ENCODE results near the gene ROCK2.
"Not testable (repeated sequence)": the region's sequence is repeated elsewhere in the genome, so short reads cannot be mapped to it uniquely, and the experiment has no call there.

The ROCK2 gene

DNA sequence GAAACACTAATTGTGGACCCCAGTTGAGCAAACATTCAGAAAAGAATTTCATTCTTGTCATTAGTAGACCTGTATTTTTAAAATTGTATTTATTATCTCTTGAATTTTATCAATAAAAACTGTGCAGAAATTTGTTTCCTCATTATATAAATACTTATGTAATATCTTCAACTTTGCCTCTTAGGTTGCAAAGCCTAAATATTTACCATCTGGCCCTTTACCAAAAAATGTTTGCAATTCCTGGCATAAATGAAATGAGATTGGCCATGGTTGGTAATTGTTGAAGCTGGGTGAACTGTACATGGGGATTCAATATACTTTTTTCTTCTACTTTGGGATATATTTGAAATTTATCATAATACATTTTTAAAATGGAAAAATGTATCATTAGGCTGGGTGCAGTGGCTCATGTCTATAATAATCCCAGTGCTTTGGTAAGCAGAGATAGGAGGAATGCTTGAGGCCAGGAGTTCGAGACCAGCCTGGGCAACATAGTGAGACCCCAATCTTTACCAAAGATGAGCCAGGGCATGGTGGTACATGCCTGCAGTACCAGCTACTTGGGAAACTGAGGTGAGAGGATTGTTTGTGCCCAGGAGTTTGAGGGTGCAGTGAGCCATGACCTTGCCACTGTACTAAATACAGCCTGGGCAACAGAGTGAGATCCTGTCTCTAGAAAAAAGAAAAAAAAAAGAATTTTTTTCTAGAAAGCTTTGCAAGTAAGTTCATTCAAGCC is 100.2 kb downstream of the ROCK2 start:
- no peak for TF ChIP-seq GATA1 (IDR thresholded peaks at IDR 0.05; ENCODE audit: low read depth, low read length)
- TF ChIP-seq POLR2A (IDR thresholded peaks at IDR 0.05; ENCODE audit: low read length), result no peak
- DNase-seq, result no peak

DNA sequence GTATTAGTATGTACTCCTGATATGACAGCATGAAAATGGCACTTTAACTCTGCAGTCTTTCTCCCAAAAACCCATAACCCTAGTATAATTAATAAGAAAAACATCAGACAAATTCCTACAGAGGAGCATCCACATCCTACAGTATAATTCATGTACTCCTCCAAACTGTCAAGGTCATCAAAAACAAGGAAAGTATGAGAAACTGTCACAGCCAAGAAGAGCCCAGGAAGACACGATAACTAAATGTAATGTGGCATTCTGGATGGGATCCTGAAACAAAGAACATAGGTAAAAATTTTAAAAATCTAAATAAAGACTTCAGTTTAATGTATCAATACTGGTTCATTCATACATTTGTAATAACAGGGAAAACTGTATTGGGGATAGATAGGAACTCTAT is 100.9 kb downstream of the ROCK2 start:
- DNase-seq, result no peak
- TF ChIP-seq GATA1 (IDR thresholded peaks at IDR 0.05; ENCODE audit: low read depth, low read length), result no peak

DNA sequence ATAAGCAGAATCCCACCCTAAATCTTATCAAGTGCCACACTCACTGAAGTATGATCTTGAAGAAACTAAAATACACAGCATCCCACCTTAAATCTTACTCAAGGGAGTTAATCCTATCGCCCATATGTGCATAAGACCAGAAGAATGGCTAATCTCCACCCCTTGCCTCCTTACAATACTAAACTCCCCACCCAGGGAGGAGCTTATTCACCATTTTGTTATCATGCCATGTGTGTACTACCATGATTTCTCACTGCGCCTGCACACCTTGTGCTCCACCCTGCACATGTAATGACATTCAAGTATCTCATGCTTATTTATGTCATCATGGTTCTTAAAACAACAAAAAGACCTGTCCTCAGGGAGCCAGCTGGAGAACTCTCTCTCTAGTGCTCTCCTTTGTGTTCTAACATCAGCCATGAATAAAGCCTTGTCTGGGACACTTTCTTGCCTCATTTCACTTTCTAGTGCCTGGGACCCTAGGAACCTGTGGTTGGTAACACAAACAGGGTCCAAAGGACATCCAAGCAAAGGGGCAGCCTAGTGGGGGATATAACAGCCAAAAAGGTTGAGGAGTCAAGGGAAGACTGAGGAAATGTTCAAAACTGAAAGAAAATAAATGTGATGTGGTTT is 101.8 kb downstream of the ROCK2 start:
- TF ChIP-seq GATA1 (IDR thresholded peaks at IDR 0.05; ENCODE audit: low read depth, low read length) (no peak), POLR2A (IDR thresholded peaks at IDR 0.05; ENCODE audit: low read length) (no peak)
- peak in 1 of 2 experiments; percentile 46 for DNase-seq

DNA sequence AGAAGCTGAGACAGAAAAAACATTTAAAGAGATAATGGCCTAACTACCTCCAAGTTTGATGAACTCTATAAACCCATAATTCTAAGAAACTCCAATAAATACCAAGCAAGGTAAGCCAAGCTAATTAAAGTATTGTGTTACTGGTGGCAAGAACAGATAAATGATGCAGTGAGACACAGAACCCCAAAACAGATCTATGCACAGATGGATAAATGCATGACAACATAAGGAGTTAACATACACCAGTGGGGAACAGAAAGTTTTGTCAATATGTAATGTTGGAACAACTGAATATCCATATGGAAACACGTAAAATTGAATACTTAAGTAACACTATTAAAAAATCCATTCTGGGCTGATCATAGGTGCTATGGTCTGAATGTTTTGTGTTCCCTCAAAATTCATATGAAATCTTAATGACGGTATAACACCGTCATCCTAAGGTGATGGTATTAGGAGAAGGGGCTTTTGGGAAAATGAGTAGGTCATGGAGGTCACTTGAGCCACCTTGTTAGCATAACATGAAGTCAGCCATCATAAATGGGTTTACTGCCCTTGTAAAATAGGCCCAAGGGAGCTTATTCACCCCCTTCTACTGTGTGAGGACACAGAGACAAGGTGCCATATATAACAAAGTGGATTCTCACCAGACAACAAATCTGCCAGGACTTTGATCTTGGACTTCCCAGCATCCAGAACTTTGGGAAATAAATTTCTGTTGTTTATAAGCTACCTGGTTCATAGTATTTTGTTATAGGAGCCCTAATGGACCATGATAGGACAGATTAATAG is 102.8 kb downstream of the ROCK2 start:
- TF ChIP-seq GATA1 (IDR thresholded peaks at IDR 0.05; ENCODE audit: low read depth, low read length), result no peak
- TF ChIP-seq POLR2A (IDR thresholded peaks at IDR 0.05; ENCODE audit: low read length), result no peak
- no peak for DNase-seq

DNA sequence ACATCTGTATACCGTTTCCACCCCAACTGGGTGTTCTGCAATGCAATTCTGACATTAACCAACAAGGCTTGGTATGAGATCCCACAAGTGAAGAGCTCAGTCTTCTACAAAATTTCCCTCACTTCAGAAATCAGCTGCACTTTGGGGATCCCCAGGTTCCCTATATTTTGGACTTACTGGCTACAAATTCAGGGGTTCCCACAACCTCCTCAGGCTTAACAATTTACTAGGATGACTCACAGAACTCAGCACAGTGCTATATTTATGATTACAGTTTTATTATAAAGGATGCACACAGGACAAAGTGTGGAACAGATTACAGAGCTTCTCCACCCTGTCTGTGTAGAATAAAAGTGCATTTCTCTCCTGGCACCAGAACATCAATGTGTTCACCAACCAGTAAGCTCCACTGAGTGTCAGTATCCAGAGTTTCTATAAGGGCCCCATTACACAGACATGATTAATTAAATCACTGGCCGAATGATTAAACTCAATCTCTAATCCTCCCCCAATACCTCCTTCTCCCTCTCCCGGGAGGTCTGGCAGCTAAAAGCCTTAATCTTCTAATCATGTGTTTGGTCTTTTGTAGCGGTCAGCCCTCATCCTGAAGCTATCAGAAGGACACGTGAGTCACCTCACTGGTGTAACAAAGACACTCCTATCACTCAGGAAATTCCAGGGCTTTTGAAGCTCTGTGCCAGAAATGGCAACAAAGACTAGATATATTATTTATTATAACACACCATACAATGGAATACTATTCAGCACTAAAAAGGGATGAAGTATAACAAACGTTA is 104.6 kb downstream of the ROCK2 start:
- TF ChIP-seq GATA1 (IDR thresholded peaks at IDR 0.05; ENCODE audit: low read depth, low read length) (no peak), POLR2A (IDR thresholded peaks at IDR 0.05; ENCODE audit: low read length) (no peak)

DNA sequence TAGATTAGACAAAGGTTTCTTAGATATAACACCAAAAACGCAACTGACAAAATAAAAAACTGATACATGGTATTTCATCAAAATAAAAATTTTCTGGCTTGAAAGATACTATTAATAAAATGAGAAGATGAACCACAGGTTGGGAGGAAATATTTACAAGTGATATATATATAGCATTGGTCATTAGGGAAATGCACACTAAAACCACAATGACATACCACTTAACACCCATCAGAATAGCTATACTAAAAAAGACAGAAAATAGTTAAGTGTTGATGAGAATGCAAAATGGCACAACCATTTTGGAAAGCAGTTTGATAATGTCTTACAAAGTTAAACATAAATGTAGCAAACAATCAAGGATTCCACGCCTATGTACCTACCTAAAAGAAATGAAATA is 105.3 kb downstream of the ROCK2 start:
- no peak for DNase-seq
- TF ChIP-seq GATA1 (IDR thresholded peaks at IDR 0.05; ENCODE audit: low read depth, low read length) (no peak), POLR2A (IDR thresholded peaks at IDR 0.05; ENCODE audit: low read length) (no peak)

More for the DNA sequence above, 104.6 kb downstream of the ROCK2 start:
- DNase-seq, result no peak

DNA sequence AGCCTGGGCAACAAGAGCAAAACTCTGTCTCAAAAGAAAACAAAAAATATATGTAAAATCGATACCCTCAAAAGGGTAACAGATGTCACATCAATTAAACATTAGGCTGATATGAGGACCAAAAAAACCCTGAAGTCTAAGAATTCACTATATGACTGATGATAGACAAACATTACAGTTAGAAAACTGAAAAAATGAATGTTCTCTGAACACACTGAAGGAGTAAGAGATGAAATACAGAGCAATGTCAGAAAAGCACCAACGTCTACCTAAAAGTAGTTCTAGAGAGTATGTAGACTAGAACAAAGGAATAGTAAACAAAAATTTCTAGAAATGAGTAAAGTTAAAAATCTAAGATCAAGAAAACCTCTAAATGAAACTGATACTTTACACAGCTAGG is 107.3 kb downstream of the ROCK2 start:
- DNase-seq, result no peak
- no peak for TF ChIP-seq POLR2A (IDR thresholded peaks at IDR 0.05; ENCODE audit: low read length)
- TF ChIP-seq GATA1 (IDR thresholded peaks at IDR 0.05; ENCODE audit: low read depth, low read length), result no peak

DNA sequence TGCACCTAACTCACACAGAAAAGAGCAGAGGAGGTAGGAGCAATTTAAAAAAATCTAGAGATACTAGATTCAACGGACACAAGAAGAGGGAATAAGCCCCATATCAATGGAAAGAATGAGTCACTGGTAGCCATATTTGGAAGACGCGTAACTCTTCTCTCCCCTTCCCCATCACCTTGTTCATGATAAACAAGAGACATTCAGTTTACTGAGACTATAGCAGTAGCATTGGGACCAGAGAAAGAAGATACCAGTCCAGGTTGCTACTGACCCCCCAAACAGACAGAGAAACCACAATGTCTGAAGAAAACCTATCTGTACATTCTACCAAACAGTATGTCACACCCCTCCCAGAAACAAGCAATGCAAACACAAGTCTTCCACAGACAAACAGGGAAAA is 108.1 kb downstream of the ROCK2 start:
- DNase-seq, result peak; percentile 67
- no peak for TF ChIP-seq POLR2A (IDR thresholded peaks at IDR 0.05; ENCODE audit: low read length)
- no peak for TF ChIP-seq GATA1 (IDR thresholded peaks at IDR 0.05; ENCODE audit: low read depth, low read length)

DNA sequence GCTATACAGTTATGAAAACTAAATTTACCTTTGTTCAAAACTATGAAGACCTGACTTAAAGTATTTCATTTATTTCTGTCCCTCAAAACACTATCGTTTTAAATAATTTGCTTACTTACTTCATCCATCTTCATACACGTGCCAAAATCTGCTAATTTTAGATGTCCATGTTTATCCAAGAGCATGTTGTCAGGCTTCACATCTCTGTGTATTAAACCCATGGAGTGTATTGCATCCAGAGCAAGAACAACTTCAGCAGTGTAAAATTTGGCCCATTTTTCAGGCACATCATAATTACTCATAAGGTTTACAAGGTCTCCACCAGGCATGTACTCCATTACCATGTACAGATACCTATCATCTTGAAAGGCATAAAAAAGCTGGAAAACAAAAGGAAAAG is 108.9 kb downstream of the ROCK2 start:
- TF ChIP-seq POLR2A (IDR thresholded peaks at IDR 0.05; ENCODE audit: low read length) (no peak), GATA1 (IDR thresholded peaks at IDR 0.05; ENCODE audit: low read depth, low read length) (no peak)
- peak in 1 of 2 experiments; percentile 13 for DNase-seq

DNA sequence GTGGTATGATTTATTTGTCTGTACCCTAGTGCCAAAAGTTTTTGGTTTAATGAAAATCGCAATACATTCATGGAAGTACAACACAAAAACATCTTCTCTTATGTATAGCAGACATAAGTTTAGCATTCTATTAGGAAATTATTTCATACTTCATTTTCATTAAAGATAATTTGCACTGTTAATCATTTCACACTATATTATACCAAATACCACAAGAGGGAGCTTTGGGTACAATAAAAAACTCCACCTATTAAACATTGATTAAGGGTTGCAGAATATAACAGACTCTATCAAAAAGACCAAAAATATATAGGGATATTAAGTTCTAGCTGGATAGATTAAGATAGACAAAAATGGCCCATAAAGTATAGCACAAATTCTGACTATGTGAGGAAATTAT is 110.1 kb downstream of the ROCK2 start:
- DNase-seq, result peak; percentile 18 to 32
- TF ChIP-seq POLR2A (IDR thresholded peaks at IDR 0.05; ENCODE audit: low read length) (no peak), GATA1 (IDR thresholded peaks at IDR 0.05; ENCODE audit: low read depth, low read length) (no peak)

DNA sequence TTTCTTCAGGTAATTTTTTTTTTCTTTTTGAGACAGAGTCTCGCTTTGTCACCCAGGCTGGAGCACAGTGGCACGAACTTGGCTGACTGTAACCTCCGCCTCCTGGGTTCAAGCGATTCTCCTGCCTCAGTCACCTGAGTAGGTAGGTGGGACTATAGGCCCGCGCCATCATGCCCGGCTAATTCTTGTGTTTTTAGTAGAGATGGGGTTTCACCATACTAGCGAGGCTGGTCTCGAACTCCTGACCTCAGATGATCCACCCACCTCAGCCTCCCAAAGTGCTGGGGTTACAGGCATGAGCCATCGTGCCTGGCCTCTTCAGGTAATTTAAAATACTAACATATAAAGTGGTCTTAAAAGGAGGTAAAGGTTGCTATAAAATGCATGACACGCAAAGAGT is 113.2 kb downstream of the ROCK2 start:
- not testable (repeated sequence) for DNase-seq

DNA sequence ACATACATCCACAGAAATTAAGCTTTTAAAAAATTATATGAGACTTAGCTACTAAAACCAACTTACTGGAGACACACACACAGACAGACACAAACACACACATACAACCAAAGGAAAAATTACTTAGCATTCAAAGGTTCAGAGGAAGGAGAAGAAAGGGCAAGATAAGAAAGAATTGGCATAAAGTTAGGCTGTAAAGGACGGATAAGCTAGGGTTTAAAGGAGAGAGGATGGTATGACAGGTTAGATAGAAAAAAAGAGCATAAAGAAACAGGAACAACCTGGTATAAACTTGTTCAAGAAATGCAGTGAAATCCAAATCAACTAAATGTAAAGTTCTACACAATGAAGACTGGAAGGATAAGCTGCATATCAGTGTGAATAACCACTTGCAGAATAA is 115.7 kb downstream of the ROCK2 start:
- peak; percentile 45 to 76 for DNase-seq
- TF ChIP-seq POLR2A (IDR thresholded peaks at IDR 0.05; ENCODE audit: low read length), result no peak
- no peak for TF ChIP-seq GATA1 (IDR thresholded peaks at IDR 0.05; ENCODE audit: low read depth, low read length)

DNA sequence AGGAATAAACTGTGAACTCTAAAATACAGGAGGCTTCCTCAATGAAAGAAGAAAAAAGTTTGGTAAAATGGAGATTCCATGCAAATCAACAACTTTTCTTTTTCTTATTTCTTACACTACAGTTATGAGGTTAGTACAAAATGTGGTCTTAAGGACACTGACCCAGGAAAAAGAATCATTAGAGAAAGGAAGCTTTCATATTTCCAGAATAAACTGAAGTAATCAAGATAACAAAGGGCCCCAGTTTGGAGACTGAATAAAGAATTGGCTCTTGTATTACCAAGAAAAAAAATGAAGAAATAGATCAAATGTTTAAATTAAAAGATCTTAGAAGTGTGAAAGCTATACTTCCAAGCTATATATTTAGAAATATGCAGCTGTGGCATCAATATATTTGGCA is 116.8 kb downstream of the ROCK2 start:
- no peak for DNase-seq

DNA sequence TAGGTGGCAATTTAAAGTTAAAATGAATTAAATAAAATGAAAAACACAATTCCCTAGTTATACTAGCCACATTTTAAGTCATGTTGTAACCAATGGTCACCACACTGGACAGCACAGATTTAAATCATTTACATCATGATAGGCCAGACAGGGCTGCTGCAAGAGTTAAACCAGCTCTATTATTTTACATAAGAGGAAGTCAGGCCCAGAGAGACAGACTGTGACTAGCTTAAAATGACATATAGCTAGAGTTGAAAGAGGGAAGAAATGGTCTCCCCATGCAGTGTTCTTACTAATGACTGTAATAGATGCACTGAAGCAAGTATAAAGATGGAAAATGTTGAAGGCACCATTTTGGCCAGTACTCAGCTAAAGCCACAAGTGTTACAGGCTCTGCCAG is 119.5 kb downstream of the ROCK2 start:
- no peak for DNase-seq
- TF ChIP-seq POLR2A (IDR thresholded peaks at IDR 0.05; ENCODE audit: low read length) (no peak), GATA1 (IDR thresholded peaks at IDR 0.05; ENCODE audit: low read depth, low read length) (no peak)

More for the DNA sequence above, 116.8 kb downstream of the ROCK2 start:
- TF ChIP-seq GATA1 (IDR thresholded peaks at IDR 0.05; ENCODE audit: low read depth, low read length) (no peak), POLR2A (IDR thresholded peaks at IDR 0.05; ENCODE audit: low read length) (no peak)
